Astrocyte of the cerebellum (primary cell): ENCODE data around the gene MCM10.

Source experiments
- DNase-seq: peaks from one replicate; pipeline ENCODE4 v3.0.0-alpha.2; 2011; ENCODE audit warnings: low read depth
- H3K4me3 ChIP-seq: 2 replicates; pipeline ENCODE4 v1.5.1; 2011; ENCODE audit warnings: mild to moderate bottlenecking, low read depth, low read length, moderate library complexity
- in situ Hi-C: cut with HindIII; loops from 2 replicates; pipeline ENCODE4 v1.10.0; 2017; ENCODE audit warnings: low sequenced_read_pairs
- TF ChIP-seq, protein P1 (sequence below): IDR thresholded peaks from 2 replicates; pipeline ENCODE4 v1.5.1; 2012; ENCODE audit warnings: low read length, low read depth, moderate library complexity, mild to moderate bottlenecking; ENCODE audit errors: missing control alignments

The MCM10 gene

GRCh38 chr10:13161857-13162271 lies 506 bp downstream of the MCM10 start:
- H3K4me3 ChIP-seq = peak overlapping the region; percentile 59
- in situ Hi-C loops = no loop called here
- TF ChIP-seq, protein P1, sequence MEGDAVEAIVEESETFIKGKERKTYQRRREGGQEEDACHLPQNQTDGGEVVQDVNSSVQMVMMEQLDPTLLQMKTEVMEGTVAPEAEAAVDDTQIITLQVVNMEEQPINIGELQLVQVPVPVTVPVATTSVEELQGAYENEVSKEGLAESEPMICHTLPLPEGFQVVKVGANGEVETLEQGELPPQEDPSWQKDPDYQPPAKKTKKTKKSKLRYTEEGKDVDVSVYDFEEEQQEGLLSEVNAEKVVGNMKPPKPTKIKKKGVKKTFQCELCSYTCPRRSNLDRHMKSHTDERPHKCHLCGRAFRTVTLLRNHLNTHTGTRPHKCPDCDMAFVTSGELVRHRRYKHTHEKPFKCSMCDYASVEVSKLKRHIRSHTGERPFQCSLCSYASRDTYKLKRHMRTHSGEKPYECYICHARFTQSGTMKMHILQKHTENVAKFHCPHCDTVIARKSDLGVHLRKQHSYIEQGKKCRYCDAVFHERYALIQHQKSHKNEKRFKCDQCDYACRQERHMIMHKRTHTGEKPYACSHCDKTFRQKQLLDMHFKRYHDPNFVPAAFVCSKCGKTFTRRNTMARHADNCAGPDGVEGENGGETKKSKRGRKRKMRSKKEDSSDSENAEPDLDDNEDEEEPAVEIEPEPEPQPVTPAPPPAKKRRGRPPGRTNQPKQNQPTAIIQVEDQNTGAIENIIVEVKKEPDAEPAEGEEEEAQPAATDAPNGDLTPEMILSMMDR = no peak
- DNase-seq = no peak

GRCh38 chr10:13163859-13164258 lies 2.5 kb downstream of the MCM10 start:
- H3K4me3 ChIP-seq = no peak overlapping the region
- in situ Hi-C loops = no loop called here
- TF ChIP-seq, protein P1 = no peak
- DNase-seq = no peak

- DNase-seq = no peak
- TF ChIP-seq, protein P1 = no peak
- in situ Hi-C loops = no loop called here
- no peak overlapping the region for H3K4me3 ChIP-seq
Measured at GRCh38 chr10:13165177-13165576, 3.8 kb downstream of the MCM10 start.

- DNase-seq = no peak
- no peak overlapping the region for H3K4me3 ChIP-seq
- in situ Hi-C loops = no loop called here
- TF ChIP-seq, protein P1 = no peak
Measured at GRCh38 chr10:13167568-13167967, 6.2 kb downstream of the MCM10 start.

DNA sequence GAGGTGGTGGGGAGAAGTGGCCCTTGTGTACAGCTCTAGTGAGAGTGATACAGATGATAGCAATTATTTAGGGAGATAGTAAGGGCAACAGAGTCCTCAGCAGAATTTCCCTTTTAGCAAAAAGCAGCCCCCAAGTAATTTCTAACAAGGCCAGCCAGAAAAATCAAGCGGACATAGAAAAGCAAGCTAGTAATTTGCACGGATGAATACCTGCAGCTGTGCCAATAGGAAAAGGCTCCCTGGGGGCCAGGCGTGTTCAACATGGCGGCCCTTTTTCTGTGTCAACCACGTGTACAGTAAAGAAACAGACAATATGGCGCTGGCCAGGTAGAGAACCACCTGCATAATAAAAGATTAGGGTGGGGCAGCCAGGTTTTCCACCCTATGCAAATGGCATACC lies 7.4 kb downstream of the MCM10 start:
- no peak for DNase-seq
- in situ Hi-C loops = no loop called here
- H3K4me3 ChIP-seq = no peak overlapping the region
- TF ChIP-seq, protein P1 = no peak

GRCh38 chr10:13173616-13174015 lies 12.3 kb downstream of the MCM10 start:
- no peak for DNase-seq
- no peak overlapping the region for H3K4me3 ChIP-seq
- TF ChIP-seq, protein P1 = no peak
- in situ Hi-C loops = no loop called here

GRCh38 chr10:13180788-13181187 lies 19.4 kb downstream of the MCM10 start:
- no peak overlapping the region for H3K4me3 ChIP-seq
- in situ Hi-C loops = no loop called here
- DNase-seq = no peak
- TF ChIP-seq, protein P1 = no peak
